NCI-H82 treated with DMSO at 0.1 percent for 48 hours (cell line): ENCODE measurements around the gene KLF13.

Experiments used
- DNase-seq: peaks from one replicate; lab custom pipeline; 2025; ENCODE audit not compliant: unreplicated experiment; lab: John Stamatoyannopoulos, UW

Gene KLF13

GRCh38 chr15:31326156-31326874, at the start of gene KLF13:
KLF13 (plus strand) TSS chr15:31326835; CDS start chr15:31327213, 378 bp downstream.
- peak; percentile 80 for DNase-seq

GRCh38 chr15:31277335-31278060, 49.1 kb upstream of the KLF13 start:
- no peak for DNase-seq

GRCh38 chr15:31278061-31278445, 48.6 kb upstream of the KLF13 start:
- DNase-seq = no peak

- DNase-seq = no peak
Observed at GRCh38 chr15:31278544-31279220, 48.0 kb upstream of the KLF13 start.

- DNase-seq = no peak
Observed at GRCh38 chr15:31279221-31280045, 47.2 kb upstream of the KLF13 start.

- peak; percentile 73 for DNase-seq
Observed at GRCh38 chr15:31280046-31280830, 46.4 kb upstream of the KLF13 start.

GRCh38 chr15:31280831-31281216, 45.8 kb upstream of the KLF13 start:
- no peak for DNase-seq

- DNase-seq = no peak
Observed at GRCh38 chr15:31283043-31283442, 43.6 kb upstream of the KLF13 start.

GRCh38 chr15:31285772-31286261, 40.8 kb upstream of the KLF13 start:
- DNase-seq = no peak

- DNase-seq = no peak
Observed at GRCh38 chr15:31291048-31291578, 35.5 kb upstream of the KLF13 start.

GRCh38 chr15:31292391-31293015, 34.1 kb upstream of the KLF13 start:
- no peak for DNase-seq

- DNase-seq = no peak
Observed at GRCh38 chr15:31293655-31294054, 33.0 kb upstream of the KLF13 start.

- DNase-seq = no peak
Observed at GRCh38 chr15:31294067-31294466, 32.6 kb upstream of the KLF13 start.

GRCh38 chr15:31295658-31296057, 31.0 kb upstream of the KLF13 start:
- no peak for DNase-seq

- DNase-seq = no peak
Observed at GRCh38 chr15:31296219-31296645, 30.4 kb upstream of the KLF13 start.

GRCh38 chr15:31296646-31297574, 29.7 kb upstream of the KLF13 start:
- DNase-seq = no peak

GRCh38 chr15:31297575-31298456, 28.8 kb upstream of the KLF13 start:
- no peak for DNase-seq
